SU-DHL-6 (cell line): ENCODE data around the gene OR6Q1.

Source experiments
- H2AFZ ChIP-seq: fragments of 200-600 bp; sonication (generic); 2 replicates; pipeline ENCODE4 v1.6.1; 2014; ENCODE audit warnings: low read depth, mild to moderate bottlenecking, moderate library complexity, mixed read lengths, antibody characterized with exemption, low read length; ENCODE audit not compliant: severe bottlenecking
- H3F3A ChIP-seq: fragments of 200-600 bp; shearing (Covaris generic); 2 replicates; pipeline ENCODE4 v1.6.0; 2016; ENCODE audit warnings: antibody characterized with exemption, mild to moderate bottlenecking; ENCODE audit not compliant: insufficient read depth
- H3K27ac ChIP-seq: fragments of 200-600 bp; sonication (generic); 2 replicates; pipeline ENCODE4 v1.5.1; 2016; ENCODE audit warnings: low read depth, mild to moderate bottlenecking, low read length, moderate library complexity, mixed read lengths
- H3K27me3 ChIP-seq: fragments of 200-600 bp; sonication (generic), shearing (Covaris generic); 2 replicates; pipeline ENCODE4 v1.6.0; 2014; ENCODE audit warnings: mild to moderate bottlenecking, low read length
- H3K36me3 ChIP-seq: fragments of 200-600 bp; sonication (generic); 2 replicates; pipeline ENCODE4 v1.6.1; 2014; ENCODE audit warnings: mild to moderate bottlenecking, low read length, mixed read lengths
- H3K4me2 ChIP-seq: fragments of 300-600, 200-600 bp; shearing (Covaris generic), sonication (generic); 2 replicates; pipeline ENCODE4 v1.6.0; 2014; ENCODE audit warnings: low read length, low read depth, mild to moderate bottlenecking; ENCODE audit not compliant: poor library complexity, severe bottlenecking
- H3K4me3 ChIP-seq: fragments of 200-600 bp; sonication (generic); 2 replicates; pipeline ENCODE4 v1.5.1; 2014; ENCODE audit warnings: antibody characterized with exemption, low read length, mild to moderate bottlenecking, mixed read lengths; ENCODE audit not compliant: insufficient read depth, poor library complexity, severe bottlenecking
- H3K79me2 ChIP-seq: fragments of 200-600 bp; sonication (generic); 2 replicates; pipeline ENCODE4 v1.6.1; 2014; ENCODE audit warnings: mild to moderate bottlenecking, low read length, moderate library complexity; ENCODE audit not compliant: insufficient read depth
- H3K9ac ChIP-seq: fragments of 200-600 bp; sonication (generic); 2 replicates; pipeline ENCODE4 v1.7.0; 2014; ENCODE audit warnings: mild to moderate bottlenecking, low read length
- H3K9me2 ChIP-seq: fragments of 200-600 bp; sonication (generic); replicated peaks from 2 replicates; pipeline ENCODE4 v1.6.1; 2014; ENCODE audit warnings: low read length; ENCODE audit not compliant: insufficient read depth
- H3K9me3 ChIP-seq: fragments of 200-600 bp; sonication (generic); 2 replicates; pipeline ENCODE4 v1.6.1; 2014; ENCODE audit warnings: low read length, mixed read lengths; ENCODE audit not compliant: insufficient read depth
- H4K20me1 ChIP-seq: fragments of 200-600 bp; sonication (generic); 2 replicates; pipeline ENCODE4 v1.6.1; 2014; ENCODE audit warnings: low read depth, mild to moderate bottlenecking, antibody characterized with exemption, low read length, moderate library complexity, mixed read lengths
- EZH2phosphoT487 ChIP-seq: fragments of 200-600 bp; sonication (generic), shearing (Covaris generic); conservative IDR thresholded peaks from 2 replicates; pipeline ENCODE4 v1.6.1; 2018; ENCODE audit warnings: mild to moderate bottlenecking, antibody characterized with exemption, low read length, moderate library complexity, mixed read lengths
- TF ChIP-seq, protein P1 (sequence below): fragments of 200-600 bp; sonication (generic); IDR thresholded peaks from one replicate; pipeline ENCODE4 v1.5.1; 2017; ENCODE audit warnings: antibody characterized with exemption, mild to moderate bottlenecking, low read length, moderate library complexity; ENCODE audit not compliant: insufficient read depth, poor library complexity, severe bottlenecking

The OR6Q1 gene

DNA sequence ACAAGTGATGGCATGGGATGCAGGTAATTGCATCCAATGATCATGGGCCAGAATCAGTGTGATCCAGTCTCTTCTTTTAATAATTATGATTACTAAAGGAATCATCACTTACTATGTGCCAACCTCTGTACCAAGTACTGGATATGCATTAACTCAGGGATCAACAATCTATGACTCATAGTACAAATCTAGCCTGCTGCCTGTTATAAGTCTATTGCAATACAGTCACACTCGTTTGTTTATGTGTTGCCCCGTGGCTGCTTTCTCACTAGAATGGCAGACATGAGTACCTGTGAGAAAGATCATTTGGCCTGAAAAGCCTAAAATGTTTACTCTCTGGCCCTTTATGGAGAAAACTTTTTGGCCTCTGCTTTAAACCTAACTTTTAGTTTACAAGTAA is 45.0 kb downstream of the OR6Q1 start:
- no peak overlapping the region for H3K4me3 ChIP-seq
- H2AFZ ChIP-seq, result no peak overlapping the region
- no peaks in the 10 kb centered on the region for H3F3A ChIP-seq
- H3K79me2 ChIP-seq, result no peaks in the 10 kb centered on the region
- H3K9me3 ChIP-seq, result no peaks in the 10 kb centered on the region
- H3K9me2 ChIP-seq, result no peaks in the 10 kb centered on the region
- H3K27ac ChIP-seq, result no peak overlapping the region
- H3K27me3 ChIP-seq, result no peaks in the 10 kb centered on the region
- no peak overlapping the region for H3K4me2 ChIP-seq
- TF ChIP-seq, protein P1, sequence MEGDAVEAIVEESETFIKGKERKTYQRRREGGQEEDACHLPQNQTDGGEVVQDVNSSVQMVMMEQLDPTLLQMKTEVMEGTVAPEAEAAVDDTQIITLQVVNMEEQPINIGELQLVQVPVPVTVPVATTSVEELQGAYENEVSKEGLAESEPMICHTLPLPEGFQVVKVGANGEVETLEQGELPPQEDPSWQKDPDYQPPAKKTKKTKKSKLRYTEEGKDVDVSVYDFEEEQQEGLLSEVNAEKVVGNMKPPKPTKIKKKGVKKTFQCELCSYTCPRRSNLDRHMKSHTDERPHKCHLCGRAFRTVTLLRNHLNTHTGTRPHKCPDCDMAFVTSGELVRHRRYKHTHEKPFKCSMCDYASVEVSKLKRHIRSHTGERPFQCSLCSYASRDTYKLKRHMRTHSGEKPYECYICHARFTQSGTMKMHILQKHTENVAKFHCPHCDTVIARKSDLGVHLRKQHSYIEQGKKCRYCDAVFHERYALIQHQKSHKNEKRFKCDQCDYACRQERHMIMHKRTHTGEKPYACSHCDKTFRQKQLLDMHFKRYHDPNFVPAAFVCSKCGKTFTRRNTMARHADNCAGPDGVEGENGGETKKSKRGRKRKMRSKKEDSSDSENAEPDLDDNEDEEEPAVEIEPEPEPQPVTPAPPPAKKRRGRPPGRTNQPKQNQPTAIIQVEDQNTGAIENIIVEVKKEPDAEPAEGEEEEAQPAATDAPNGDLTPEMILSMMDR, result no peak
- no peak for TF ChIP-seq EZH2phosphoT487
- no peaks in the 10 kb centered on the region for H3K36me3 ChIP-seq
- H3K9ac ChIP-seq, result no peak overlapping the region
- no peaks in the 10 kb centered on the region for H4K20me1 ChIP-seq
